GM18520 (cell line): ENCODE results near the gene AUP1.

Experiments
- ATAC-seq: cut with Tn5 transposase; IDR thresholded peaks from one replicate; pipeline ENCODE4 v1.9.1; 2021; ENCODE audit not compliant: unreplicated experiment

Gene AUP1

GRCh38 chr2:74514368-74515270 lies 14.9 kb downstream of the AUP1 start, which contains the start of gene TLX2:
TLX2 (plus strand) TSS chr2:74514450; CDS start chr2:74514807, 357 bp downstream.
- no peak for ATAC-seq

GRCh38 chr2:74513605-74514367 lies 15.7 kb downstream of the AUP1 start:
- no peak for ATAC-seq

GRCh38 chr2:74512744-74513604 lies 16.5 kb downstream of the AUP1 start:
- no peak for ATAC-seq

GRCh38 chr2:74511104-74511989 lies 18.2 kb downstream of the AUP1 start:
- ATAC-seq = no peak

- no peak for ATAC-seq
These were observed 19.2 kb downstream of the AUP1 start for GRCh38 chr2:74510272-74510671.

- no peak for ATAC-seq
These were observed 21.5 kb downstream of the AUP1 start for GRCh38 chr2:74507926-74508520.

GRCh38 chr2:74507145-74507925 lies 22.2 kb downstream of the AUP1 start, which contains the start of gene PCGF1:
PCGF1 (minus strand) TSS chr2:74507695; CDS start chr2:74507668, 27 bp downstream.
- peak; percentile 78 for ATAC-seq

GRCh38 chr2:74505448-74506246 lies 23.9 kb downstream of the AUP1 start:
- ATAC-seq = no peak

- ATAC-seq = no peak
These were observed 24.9 kb downstream of the AUP1 start for GRCh38 chr2:74504591-74504990.

GRCh38 chr2:74503506-74504475 lies 25.7 kb downstream of the AUP1 start:
- ATAC-seq = no peak

GRCh38 chr2:74502720-74503505 lies 26.6 kb downstream of the AUP1 start:
- ATAC-seq = peak; percentile 37

GRCh38 chr2:74502147-74502719 lies 27.3 kb downstream of the AUP1 start:
- ATAC-seq = no peak

- ATAC-seq = no peak
These were observed 28.0 kb downstream of the AUP1 start for GRCh38 chr2:74501335-74502071.

- no peak for ATAC-seq
These were observed 28.9 kb downstream of the AUP1 start for GRCh38 chr2:74500578-74500946.
